A549 treated with AZD9567 at 1 μM for 4 hours (cell line): ENCODE measurements around the gene CACFD1. TPM values are rescaled to one million over a fixed set of nuclear protein-coding genes. Genes with fewer than 3 reads are reported as not detected.

Experiments
- total RNA-seq: library from RNA; stranded (reverse); fragments of 200-300 nt; extraction: Qiagen RNA extraction; gene quantifications from 5 replicates; pipeline ENCODE4 v1.2.3, GENCODE V29; 2022; ENCODE audit not compliant: insufficient read depth

CACFD1 gene
- 4.1 to 5.8 TPM (median 4.6 TPM) in 5 replicates for total RNA-seq

GRCh38 chr9:133459476-133460404, at the start of gene CACFD1:
CACFD1 (plus strand) TSS chr9:133459978; CDS start chr9:133460067, 89 bp downstream.

GRCh38 chr9:133417541-133418461, 42.0 kb upstream of the CACFD1 start, which contains the start of gene REXO4:
REXO4 (minus strand) TSS chr9:133418010; CDS start chr9:133417844, 166 bp downstream.

DNA sequence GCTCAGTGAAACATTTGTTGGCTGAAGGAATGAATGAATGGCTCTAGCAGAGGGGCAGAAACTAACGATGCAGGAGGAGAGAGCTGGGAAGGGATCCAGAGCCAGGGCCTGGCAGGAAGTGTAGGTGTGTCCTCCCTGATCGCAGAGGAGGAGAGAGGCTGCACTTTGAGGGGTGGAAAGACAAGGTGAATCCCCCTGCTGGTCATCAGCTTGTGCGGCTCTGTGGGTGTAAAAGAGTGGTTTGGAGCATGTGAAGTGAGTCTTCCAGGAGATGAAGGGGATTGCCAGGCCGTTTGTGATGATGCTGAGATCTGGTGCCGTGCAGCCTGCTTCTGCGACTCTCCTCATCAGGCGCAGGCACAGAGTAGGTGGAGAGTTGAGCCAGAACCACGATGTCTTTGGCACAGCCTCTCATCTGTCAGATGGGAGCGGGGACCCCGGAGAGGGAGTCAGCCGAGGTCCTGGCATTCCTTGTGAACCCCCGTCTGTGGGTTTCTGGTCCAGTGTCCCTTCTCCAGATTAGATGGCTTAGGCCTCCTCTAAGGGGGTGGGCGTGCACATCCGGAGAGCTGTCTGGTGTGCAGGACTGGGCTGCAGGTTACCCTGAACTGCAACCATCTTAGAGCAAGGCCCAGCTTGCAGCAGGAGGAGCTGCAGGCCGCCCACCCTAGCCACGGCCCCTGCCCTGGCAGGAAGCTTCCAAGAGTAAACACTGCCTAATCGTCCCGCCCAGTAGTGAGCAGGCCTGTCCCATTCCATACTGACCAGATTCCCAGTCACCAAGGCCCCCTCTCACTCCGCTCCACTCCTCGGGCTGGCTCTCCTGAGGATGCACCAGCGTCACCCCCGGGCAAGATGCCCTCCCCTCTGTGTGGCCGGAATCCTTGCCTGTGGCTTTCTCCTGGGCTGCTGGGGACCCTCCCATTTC, 37.9 kb upstream of the CACFD1 start, which contains the start of gene ADAMTS13:
ADAMTS13 (plus strand) TSS at position 753 of the 928 bp plus-strand sequence; CDS start at position 830, 77 bp downstream.

DNA sequence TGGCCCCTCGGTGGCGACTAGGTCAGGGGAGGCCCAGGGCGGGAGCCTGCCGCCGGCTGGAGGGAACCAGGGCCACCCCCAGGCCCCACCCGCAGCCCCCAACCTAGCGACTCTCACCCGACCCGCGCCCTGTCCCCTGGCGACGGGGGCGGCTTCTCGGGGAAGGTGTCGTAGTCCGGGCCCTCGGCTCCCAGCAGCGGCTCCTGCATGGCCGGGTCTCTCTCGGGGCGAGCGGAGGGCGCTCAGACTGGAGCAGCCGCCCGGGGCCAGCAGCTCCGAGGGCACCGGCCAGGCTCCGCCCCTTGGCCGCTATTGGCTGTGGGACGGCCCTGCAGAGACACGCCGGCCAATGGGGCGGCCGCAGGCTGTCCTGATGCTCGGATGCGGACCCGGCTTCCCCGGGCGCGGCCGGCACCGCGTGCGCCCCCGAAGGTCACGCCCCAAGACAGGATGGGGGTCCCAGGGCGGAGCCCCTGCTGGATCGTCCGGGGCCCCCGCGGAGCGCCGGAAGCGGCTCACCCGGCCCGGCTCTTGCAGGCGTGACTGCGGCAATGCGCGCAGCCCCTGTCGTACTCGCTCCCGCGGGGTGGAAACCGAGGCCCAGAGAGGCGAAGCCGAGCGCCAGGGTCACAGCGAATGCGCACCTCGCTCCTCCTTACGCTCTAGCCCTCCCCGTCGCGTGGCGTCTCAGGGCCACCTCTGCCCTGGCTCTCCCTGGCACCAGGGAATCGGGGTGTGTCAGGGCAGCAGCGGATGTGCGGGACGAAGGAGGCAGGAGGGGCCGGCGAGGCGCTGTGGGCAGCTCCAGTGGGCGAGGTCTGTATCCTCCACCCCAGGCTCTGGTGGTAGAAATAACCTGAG, 19.3 kb downstream of the CACFD1 start, which contains the start of gene SLC2A6:
SLC2A6 (minus strand) TSS at position 249 of the 861 bp plus-strand sequence; CDS start at position 209, 40 bp downstream.

Other genes starting within 250 kb of the CACFD1 start
- gene ABO, start 184.8 kb upstream of the CACFD1 start, total RNA-seq = not detected in 5 replicates
- gene SURF6, start 123.8 kb upstream of the CACFD1 start, total RNA-seq = 18.0 to 32.3 TPM (median 26.1 TPM) in 5 replicates
- 22.0 to 29.7 TPM (median 28.3 TPM) in 5 replicates for gene MED22, start 111.8 kb upstream of the CACFD1 start, total RNA-seq
- gene RPL7A, start 111.8 kb upstream of the CACFD1 start, total RNA-seq = 3,359 to 3,571 TPM (median 3,504 TPM) in 5 replicates
- 43.9 to 54.8 TPM (median 47.5 TPM) in 5 replicates for gene SURF1, start 103.5 kb upstream of the CACFD1 start, total RNA-seq
- 38.4 to 57.3 TPM (median 52.3 TPM) in 5 replicates for gene SURF2, start 103.4 kb upstream of the CACFD1 start, total RNA-seq
- gene SURF4, start 83.9 kb upstream of the CACFD1 start, total RNA-seq = 191 to 201 TPM (median 199 TPM) in 5 replicates
- 0.54 to 1.1 TPM (median 0.81 TPM) in 4 of 5 replicates, not detected in the other for gene STKLD1, start 83.6 kb upstream of the CACFD1 start, total RNA-seq
- 32.2 to 36.8 TPM (median 33.9 TPM) in 5 replicates for gene REXO4, start 42.0 kb upstream of the CACFD1 start, total RNA-seq
- 0.46 to 3.2 TPM (median 0.55 TPM) in 5 replicates for gene ADAMTS13, start 37.6 kb upstream of the CACFD1 start, total RNA-seq
- gene SLC2A6, start 19.1 kb downstream of the CACFD1 start, total RNA-seq = 18.5 to 22.2 TPM (median 21.0 TPM) in 5 replicates
- not detected in 5 replicates for gene MYMK, start 65.0 kb downstream of the CACFD1 start, total RNA-seq
- 0.05 TPM in 1 of 5 replicates, not detected in the others for gene ADAMTSL2, start 74.7 kb downstream of the CACFD1 start, total RNA-seq
- gene FAM163B, start 149.4 kb downstream of the CACFD1 start, total RNA-seq = not detected in 5 replicates
- not detected in 5 replicates for gene DBH, start 176.4 kb downstream of the CACFD1 start, total RNA-seq